Measurements from ENCODE around the gene ROBO1.

The ROBO1 gene

DNA sequence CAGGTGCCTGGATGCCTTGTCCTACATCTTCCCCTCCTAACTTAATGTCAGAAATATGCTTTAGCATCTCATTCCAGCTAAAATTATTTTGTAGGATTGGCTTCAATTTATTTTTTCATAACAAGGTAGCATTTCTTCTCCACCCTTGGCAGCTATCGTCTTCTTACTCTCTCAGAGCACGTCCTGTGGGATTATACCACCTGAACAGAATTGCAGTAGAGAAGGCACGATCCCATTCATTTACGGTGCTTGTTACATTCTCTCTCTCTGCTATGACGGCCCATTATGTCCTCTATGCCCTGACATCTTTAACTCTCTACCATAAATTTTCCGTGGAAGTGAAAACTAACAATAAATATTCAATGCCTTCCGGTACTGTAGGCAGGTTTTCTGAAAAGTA is 103.3 kb downstream of the ROBO1 start:
- no peak for DNase-seq

DNA sequence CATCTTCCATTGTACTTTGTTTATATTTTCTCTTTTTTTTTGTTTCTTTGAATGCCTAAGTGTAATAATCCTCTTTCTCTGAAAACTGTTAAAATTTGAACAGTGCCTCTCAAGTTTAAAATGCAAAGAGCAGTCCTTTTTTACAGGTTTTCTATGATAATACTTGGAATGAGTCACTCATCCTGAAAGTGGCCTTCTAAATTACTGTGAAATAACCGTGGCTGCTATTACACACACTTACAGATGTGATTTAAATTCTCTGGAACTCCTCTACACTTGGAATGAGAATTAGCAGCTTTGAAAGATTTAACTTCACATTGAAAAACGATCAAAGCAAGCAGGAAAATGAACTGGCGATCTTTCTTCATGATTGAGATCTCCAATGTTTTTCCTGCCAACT is 105.9 kb downstream of the ROBO1 start:
- no peak for DNase-seq

GRCh38 chr3:79657076-79657475 is 110.7 kb downstream of the ROBO1 start:
- no peak for DNase-seq

DNA sequence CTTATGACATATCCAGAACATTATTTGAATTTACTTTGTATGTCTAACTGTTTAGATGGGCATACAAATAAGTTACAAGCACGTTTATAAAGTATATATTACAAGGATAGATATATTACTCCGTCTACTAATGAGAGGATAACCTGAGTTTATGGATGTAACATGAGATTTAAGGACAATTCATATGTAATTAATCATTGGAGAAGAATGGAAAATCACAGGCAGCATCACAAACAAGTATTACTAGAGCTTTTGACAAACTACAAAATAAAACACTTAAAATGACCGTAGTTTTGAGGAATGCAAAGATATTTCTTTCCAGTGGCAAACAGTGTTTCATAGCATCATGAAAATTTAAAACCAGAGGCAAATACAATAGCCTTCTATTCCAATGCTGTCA is 113.8 kb downstream of the ROBO1 start:
- DNase-seq = no peak

DNA sequence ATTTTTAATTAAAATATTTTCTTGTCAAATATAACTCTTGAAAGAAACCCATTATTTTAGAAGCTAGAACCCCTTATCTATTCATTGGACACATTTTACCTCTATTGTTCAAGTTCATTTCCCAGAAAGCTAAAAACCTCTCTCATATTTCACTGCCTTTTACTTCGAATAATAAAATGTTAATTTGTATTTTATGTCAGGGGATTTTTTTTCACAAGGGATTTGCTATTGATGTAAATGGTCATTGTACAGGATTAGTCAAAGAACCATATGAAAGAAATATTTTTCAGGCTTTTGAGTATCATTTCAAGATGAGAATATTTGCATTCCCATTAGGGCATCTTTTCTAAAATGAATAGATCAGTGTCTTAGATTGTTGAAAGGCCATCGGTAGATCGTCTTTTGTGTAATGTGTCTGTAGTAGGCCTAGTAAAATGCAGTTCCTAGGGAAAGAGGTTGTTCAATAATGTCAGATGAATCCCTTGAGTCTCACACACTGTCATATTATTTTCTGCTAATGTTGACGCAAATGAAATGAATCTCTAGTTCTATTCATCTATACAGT is 114.5 kb downstream of the ROBO1 start:
- no peak for DNase-seq

GRCh38 chr3:79651536-79652065 is 116.2 kb downstream of the ROBO1 start:
- DNase-seq = no peak

- DNase-seq = no peak
Measured at GRCh38 chr3:79639855-79640254, 127.9 kb downstream of the ROBO1 start.

GRCh38 chr3:79636372-79636771 is 131.4 kb downstream of the ROBO1 start:
- no peak for DNase-seq

DNA sequence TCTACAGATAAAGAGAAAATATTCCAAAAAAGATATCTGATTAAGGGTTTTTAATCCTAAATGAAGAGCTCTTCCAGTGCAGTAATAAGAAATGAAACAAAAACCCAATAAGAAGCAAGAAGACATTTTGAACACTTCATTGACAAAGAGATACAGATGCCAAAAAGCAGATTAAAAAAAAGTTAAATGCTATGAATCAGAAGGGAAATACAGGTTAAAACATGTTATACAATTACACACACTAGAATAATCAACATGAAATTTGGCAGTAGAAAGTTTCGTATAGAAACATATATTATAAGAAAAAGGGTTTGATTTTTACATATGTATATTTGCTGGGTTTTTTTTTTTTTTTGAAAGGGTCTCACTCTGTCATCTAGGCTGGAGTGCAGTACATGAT is 135.0 kb downstream of the ROBO1 start:
- no peak for DNase-seq

DNA sequence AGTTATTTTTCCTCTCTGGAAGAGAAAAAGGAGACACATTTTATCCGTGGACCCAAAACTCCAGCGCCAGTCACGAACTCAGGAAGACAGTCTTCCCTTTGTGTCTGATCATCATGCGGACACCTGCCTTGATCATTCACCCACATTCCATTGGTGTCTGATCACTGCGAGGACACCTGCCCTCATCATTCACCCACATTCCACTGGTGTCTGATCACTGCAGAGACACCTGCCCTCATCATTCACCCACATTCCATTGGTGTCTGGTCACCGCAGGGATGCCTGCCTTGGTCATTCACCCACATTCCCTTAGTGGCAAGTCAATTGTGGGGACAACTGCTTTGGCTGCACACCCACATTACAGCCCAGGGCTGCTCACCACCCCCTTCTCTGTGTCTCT is 148.9 kb downstream of the ROBO1 start:
- DNase-seq = no peak

DNA sequence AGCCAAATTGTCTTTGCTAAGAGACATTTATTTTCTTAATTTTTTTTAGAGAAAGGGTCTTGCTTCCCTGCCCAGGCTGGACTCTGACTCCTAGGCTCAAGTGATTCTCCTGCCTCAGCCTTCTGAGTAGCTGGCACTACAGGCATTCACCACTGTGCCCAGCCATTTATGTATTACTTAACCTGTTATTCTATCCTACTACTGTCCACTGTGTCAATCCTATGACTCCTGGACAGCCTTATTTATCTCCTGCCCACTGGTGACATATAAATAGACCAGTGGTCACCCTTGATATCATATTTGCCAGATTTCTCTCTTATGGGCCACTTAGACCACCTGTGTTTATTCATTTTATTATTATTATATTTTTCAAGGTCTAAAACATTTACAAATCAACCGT is 161.4 kb downstream of the ROBO1 start:
- no peak for DNase-seq

GRCh38 chr3:79604681-79605080 is 163.1 kb downstream of the ROBO1 start:
- DNase-seq = no peak

GRCh38 chr3:79602385-79602784 is 165.4 kb downstream of the ROBO1 start:
- DNase-seq = no peak

GRCh38 chr3:79598594-79598993 is 169.2 kb downstream of the ROBO1 start:
- DNase-seq = no peak

- no peak for DNase-seq
Measured at GRCh38 chr3:79597709-79598108, 170.1 kb downstream of the ROBO1 start.

- DNase-seq = no peak
Measured at GRCh38 chr3:79587150-79587549, 180.6 kb downstream of the ROBO1 start.

DNA sequence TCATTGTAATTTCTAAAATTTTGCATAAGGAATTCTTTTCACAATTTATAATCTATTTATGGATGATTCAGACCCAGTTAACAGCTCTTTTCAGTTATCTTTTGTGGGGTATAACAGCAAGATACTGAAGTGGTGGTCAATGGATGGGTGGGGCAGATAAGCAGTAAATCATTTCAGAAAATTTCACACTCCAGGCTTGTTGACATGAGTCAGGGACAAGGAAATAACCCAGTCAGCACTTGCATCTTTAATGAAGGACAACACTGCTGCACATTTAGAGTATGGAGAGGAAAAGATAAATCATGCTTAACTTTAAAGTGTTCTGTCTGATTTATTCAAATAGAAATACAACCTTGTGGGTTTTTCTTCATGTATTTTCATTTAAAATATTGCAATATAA is 181.6 kb downstream of the ROBO1 start:
- no peak for DNase-seq

DNA sequence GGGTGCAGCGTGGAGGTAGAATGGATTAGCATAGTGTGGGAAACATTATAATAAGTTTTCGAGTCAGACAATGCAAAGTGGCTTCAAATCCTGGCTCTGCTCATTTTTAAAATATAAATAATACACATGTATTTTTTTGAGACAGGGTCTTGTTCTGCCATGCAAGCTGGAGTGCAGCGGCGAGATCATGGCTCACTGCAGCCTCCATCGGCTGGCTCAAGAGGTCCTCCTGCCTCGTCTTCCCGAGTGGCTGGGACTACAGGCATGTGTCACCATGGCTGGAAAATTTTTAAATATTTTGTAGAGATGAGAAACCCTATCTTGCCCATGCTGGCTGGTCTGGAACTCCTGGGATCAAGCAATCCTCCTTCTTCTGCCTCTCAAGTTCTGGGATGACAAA is 194.9 kb downstream of the ROBO1 start:
- no peak for DNase-seq

DNA sequence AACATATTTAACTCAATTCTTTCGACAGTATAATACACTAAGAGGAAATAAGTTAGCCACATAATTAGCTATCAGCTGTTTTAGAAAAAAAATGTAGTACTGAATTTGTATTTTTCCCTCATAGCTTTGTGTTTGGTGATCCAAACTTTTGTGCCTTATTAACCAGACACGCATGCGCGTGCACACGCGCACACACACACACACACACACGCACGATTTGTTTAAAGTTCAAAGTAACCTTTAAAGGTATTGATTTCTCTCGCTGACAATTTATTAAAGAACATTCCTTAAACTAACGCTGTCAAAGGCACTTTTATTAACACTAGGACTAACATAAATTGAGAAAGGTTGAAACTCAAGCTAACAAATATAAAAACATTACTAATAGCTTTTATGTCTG is 198.9 kb downstream of the ROBO1 start:
- no peak for DNase-seq

GRCh38 chr3:79564192-79564591 is 203.6 kb downstream of the ROBO1 start:
- no peak for DNase-seq

DNA sequence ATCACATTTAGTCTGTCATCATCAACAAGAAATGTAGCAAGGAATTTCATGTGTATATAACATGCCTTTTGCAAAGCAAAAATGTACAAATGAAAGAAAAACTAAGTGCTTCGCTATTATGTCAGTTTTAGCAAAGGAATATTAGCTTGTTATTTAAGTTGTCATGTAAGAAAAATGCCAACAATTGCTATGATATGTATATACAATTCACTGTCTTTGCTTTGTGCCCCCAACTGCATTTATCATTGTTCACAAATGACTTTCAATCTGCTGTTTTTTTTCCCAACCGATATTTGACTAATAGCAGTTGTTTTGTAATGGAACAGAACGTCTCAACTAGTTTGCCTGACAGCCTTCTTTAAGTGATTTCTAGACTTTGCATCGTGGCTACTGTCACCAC is 207.1 kb downstream of the ROBO1 start:
- no peak for DNase-seq

DNA sequence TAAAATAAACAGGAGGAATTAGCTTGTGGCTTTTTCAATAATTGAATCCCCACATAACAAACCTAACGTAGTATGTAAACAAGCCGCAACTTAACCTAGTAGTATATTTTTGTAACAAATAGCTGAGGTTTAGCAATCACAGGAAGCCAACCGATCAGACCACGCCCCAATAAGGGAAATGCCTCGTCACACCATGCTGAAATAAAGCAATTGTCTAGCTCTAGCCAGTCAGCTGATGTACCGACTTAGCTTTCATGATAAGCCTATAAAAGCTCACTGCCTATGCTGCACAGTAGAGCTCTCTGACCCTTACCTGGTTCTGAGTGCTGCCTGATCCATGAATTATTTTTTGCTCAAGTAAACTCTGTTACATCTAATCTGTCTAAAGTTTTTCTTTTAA is 208.9 kb downstream of the ROBO1 start:
- no peak for DNase-seq

DNA sequence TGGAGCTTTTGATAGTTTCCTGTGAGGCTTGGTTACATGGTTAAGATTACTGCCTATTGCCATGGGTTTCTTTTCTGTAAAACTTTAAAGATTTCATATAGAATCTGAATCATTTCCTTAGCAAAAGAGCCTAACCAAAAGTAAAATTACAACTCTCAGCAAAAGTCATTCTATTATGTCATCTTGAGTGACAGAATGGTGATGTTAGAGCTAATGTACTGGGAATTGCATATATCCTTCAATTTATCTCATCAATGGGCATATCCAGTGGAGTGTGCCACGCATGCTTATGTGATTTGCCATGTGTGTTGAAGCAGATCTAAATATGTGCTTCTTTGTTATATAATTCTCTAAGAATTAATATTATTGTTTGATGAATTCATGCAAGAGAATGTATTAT is 212.1 kb downstream of the ROBO1 start:
- no peak for DNase-seq

GRCh38 chr3:79551997-79552396 is 215.8 kb downstream of the ROBO1 start:
- DNase-seq = no peak

GRCh38 chr3:79551321-79551892 is 216.4 kb downstream of the ROBO1 start:
- DNase-seq = no peak
